RWPE2 (cell line): ENCODE data around the gene LAMA5.
A peak's percentile ranks its signal among the peaks of the same experiment; 100 is the strongest.

Experiments
- ATAC-seq: fragments of 200-7000 bp; cut with Tn5 transposase; 3 replicates; pipeline ENCODE4 v1.9.1; 2021; ENCODE audit warnings: low read depth
- DNase-seq: peaks from one replicate; pipeline ENCODE4 v3.0.0-alpha.2; 2020; ENCODE audit warnings: low spot score
- H3K27ac ChIP-seq: fragments of 450-650 bp; 2 replicates; pipeline ENCODE4 v1.5.1; 2017; ENCODE audit warnings: mild to moderate bottlenecking; ENCODE audit not compliant: poor library complexity, severe bottlenecking
- H3K27me3 ChIP-seq: fragments of 250-450 bp; sonication (Bioruptor Pico); 2 replicates; pipeline ENCODE4 v1.5.1; 2021; ENCODE audit warnings: mild to moderate bottlenecking, moderate library complexity; ENCODE audit not compliant: insufficient read depth, poor library complexity, severe bottlenecking
- H3K36me3 ChIP-seq: fragments of 250-450 bp; sonication (Bioruptor Pico); 2 replicates; pipeline ENCODE4 v1.5.1; 2020; ENCODE audit warnings: low read depth, mild to moderate bottlenecking, moderate library complexity
- H3K4me1 ChIP-seq: fragments of 250-450 bp; sonication (Bioruptor Pico); 2 replicates; pipeline ENCODE4 v1.5.1; 2021; ENCODE audit warnings: mild to moderate bottlenecking, moderate library complexity; ENCODE audit not compliant: insufficient read depth, poor library complexity, severe bottlenecking
- H3K4me3 ChIP-seq: fragments of 250-450 bp; sonication (Bioruptor Pico); 2 replicates; pipeline ENCODE4 v1.5.1; 2021; ENCODE audit warnings: mild to moderate bottlenecking, moderate library complexity; ENCODE audit not compliant: severe bottlenecking
- H3K9me3 ChIP-seq: fragments of 250-450 bp; sonication (Bioruptor Pico); 2 replicates; pipeline ENCODE4 v1.5.1; 2021; ENCODE audit warnings: mild to moderate bottlenecking, moderate library complexity; ENCODE audit not compliant: severe bottlenecking
- CTCF ChIP-seq: fragments of 450-650 bp; IDR thresholded peaks from one replicate; pipeline ENCODE4 v1.5.1; 2017; ENCODE audit warnings: mild to moderate bottlenecking, moderate library complexity; ENCODE audit not compliant: poor library complexity, severe bottlenecking

LAMA5 gene

GRCh38 chr20:62304331-62305148 lies 62.6 kb downstream of the LAMA5 start:
- TF ChIP-seq CTCF: no peak
- no peaks in the 10 kb centered on the region for H3K9me3 ChIP-seq
- peaks cover 28% of the 10 kb centered on the region for H3K4me1 ChIP-seq
- peak overlapping the region; percentile 80 for H3K27ac ChIP-seq
- peaks cover 58% of the 10 kb centered on the region for H3K36me3 ChIP-seq
- H3K4me3 ChIP-seq: peak overlapping the region; percentile 75
- peak; percentile 89 for DNase-seq
- ATAC-seq: peak; percentile 0; the same call in 1 of the 3 replicates
- no peaks in the 10 kb centered on the region for H3K27me3 ChIP-seq

- Histone ChIP-seq H3K27ac (peak overlapping the region; percentile 80), H3K27me3 (no peaks in the 10 kb centered on the region), H3K4me3 (peak overlapping the region; percentile 75), H3K36me3 (peaks cover 51% of the 10 kb centered on the region), H3K4me1 (peaks cover 28% of the 10 kb centered on the region), H3K9me3 (no peaks in the 10 kb centered on the region)
- no peak for TF ChIP-seq CTCF
- DNase-seq (peak; percentile 91), ATAC-seq (peak; percentile 4; the same call in 2 of the 3 replicates)
Measured at GRCh38 chr20:62303340-62304226, 63.5 kb downstream of the LAMA5 start.

GRCh38 chr20:62303062-62303339 lies 64.1 kb downstream of the LAMA5 start:
- Histone ChIP-seq H3K9me3 (no peaks in the 10 kb centered on the region), H3K36me3 (peaks cover 45% of the 10 kb centered on the region), H3K4me3 (peak overlapping the region; percentile 75), H3K27ac (peak overlapping the region; percentile 80), H3K4me1 (peaks cover 28% of the 10 kb centered on the region), H3K27me3 (no peaks in the 10 kb centered on the region)
- ATAC-seq (no peak), DNase-seq (peak; percentile 90)
- no peak for TF ChIP-seq CTCF

- peak within 1 kb of the TSS; percentile 80 for H3K27ac ChIP-seq
- H3K27me3 ChIP-seq: no peaks in the 10 kb centered on the region
- DNase-seq: no peak
- peak; percentile 57 for ATAC-seq
- no peaks in the 10 kb centered on the region for H3K9me3 ChIP-seq
- TF ChIP-seq CTCF: peak; percentile 100
- H3K36me3 ChIP-seq: peaks cover 40% of the 10 kb centered on the region
- peak within 1 kb of the TSS; percentile 75 for H3K4me3 ChIP-seq
- H3K4me1 ChIP-seq: peaks cover 28% of the 10 kb centered on the region
Measured at GRCh38 chr20:62302341-62303061, 64.6 kb downstream of the LAMA5 start, which contains the start of gene ADRM1. Gene ADRM1, plus strand, starts transcription at chr20:62302997. Its CDS starts 572 bp downstream, at chr20:62303569.
